ENCODE results near the gene NRGN. TPM values are rescaled to one million over a fixed set of nuclear protein-coding genes. Genes with fewer than 3 reads are reported as not detected.

The NRGN gene
- total RNA-seq, 1 donor from 2014 or later: 17.3 TPM

GRCh38 chr11:124738713-124739478, 846 bp upstream of the NRGN start:
- Mint-ChIP-seq H3K4me3 (peak overlapping the region; percentile 83), H3K36me3 (peaks cover 4% of the 10 kb centered on the region), H3K27ac (peak overlapping the region; percentile 19), H3K9me3 (no peaks in the 10 kb centered on the region), H3K4me1 (ENCODE audit: unreplicated experiment) (peaks cover 18% of the 10 kb centered on the region), H3K27me3 (peaks cover 92% of the 10 kb centered on the region)
- DNase-seq (ENCODE audit: extremely low spot score, unreplicated experiment): no peak
- TF ChIP-seq CTCF (conservative IDR thresholded peaks at IDR 0.05): no peak

GRCh38 chr11:124740277-124740882, 638 bp downstream of the NRGN start:
- Mint-ChIP-seq H3K4me1 (ENCODE audit: unreplicated experiment) (peaks cover 23% of the 10 kb centered on the region), H3K9me3 (no peaks in the 10 kb centered on the region), H3K4me3 (peak overlapping the region; percentile 83), H3K27ac (no peak overlapping the region), H3K27me3 (peaks cover 93% of the 10 kb centered on the region), H3K36me3 (peaks cover 8% of the 10 kb centered on the region)
- no peak for DNase-seq (ENCODE audit: extremely low spot score, unreplicated experiment)
- TF ChIP-seq CTCF (conservative IDR thresholded peaks at IDR 0.05): peak; percentile 75

GRCh38 chr11:124742555-124742954, 2.8 kb downstream of the NRGN start:
- peaks cover 96% of the 10 kb centered on the region for H3K27me3 Mint-ChIP-seq

GRCh38 chr11:124743050-124743449, 3.3 kb downstream of the NRGN start:
- Mint-ChIP-seq H3K36me3 (peaks cover 8% of the 10 kb centered on the region), H3K4me3 (no peak overlapping the region), H3K4me1 (ENCODE audit: unreplicated experiment) (peaks cover 29% of the 10 kb centered on the region), H3K9me3 (no peaks in the 10 kb centered on the region), H3K27me3 (peaks cover 96% of the 10 kb centered on the region), H3K27ac (no peak overlapping the region)
- DNase-seq (ENCODE audit: extremely low spot score, unreplicated experiment): no peak
- no peak for TF ChIP-seq CTCF (conservative IDR thresholded peaks at IDR 0.05)

More at GRCh38 chr11:124742555-124742954, 2.8 kb downstream of the NRGN start:
- no peak for DNase-seq (ENCODE audit: extremely low spot score, unreplicated experiment)
- H3K27ac Mint-ChIP-seq: no peak overlapping the region
- no peaks in the 10 kb centered on the region for H3K9me3 Mint-ChIP-seq
- H3K4me3 Mint-ChIP-seq: no peak overlapping the region
- peaks cover 29% of the 10 kb centered on the region for H3K4me1 Mint-ChIP-seq (ENCODE audit: unreplicated experiment)
- peaks cover 8% of the 10 kb centered on the region for H3K36me3 Mint-ChIP-seq
- no peak for TF ChIP-seq CTCF (conservative IDR thresholded peaks at IDR 0.05)

GRCh38 chr11:124745270-124745834, 5.6 kb downstream of the NRGN start:
- peaks cover 8% of the 10 kb centered on the region for H3K36me3 Mint-ChIP-seq
- no peak overlapping the region for H3K27ac Mint-ChIP-seq
- H3K4me1 Mint-ChIP-seq (ENCODE audit: unreplicated experiment): peaks cover 25% of the 10 kb centered on the region
- DNase-seq (ENCODE audit: extremely low spot score, unreplicated experiment): no peak
- peak overlapping the region; percentile 98 for H3K4me3 Mint-ChIP-seq
- no peak for TF ChIP-seq CTCF (conservative IDR thresholded peaks at IDR 0.05)
- no peaks in the 10 kb centered on the region for H3K9me3 Mint-ChIP-seq
- peaks cover 99% of the 10 kb centered on the region for H3K27me3 Mint-ChIP-seq
